Measurements from ENCODE around the gene SYT7. TPM values are rescaled to one million over a fixed set of nuclear protein-coding genes. Genes with fewer than 3 reads are reported as not detected.

Gene SYT7, protein sequence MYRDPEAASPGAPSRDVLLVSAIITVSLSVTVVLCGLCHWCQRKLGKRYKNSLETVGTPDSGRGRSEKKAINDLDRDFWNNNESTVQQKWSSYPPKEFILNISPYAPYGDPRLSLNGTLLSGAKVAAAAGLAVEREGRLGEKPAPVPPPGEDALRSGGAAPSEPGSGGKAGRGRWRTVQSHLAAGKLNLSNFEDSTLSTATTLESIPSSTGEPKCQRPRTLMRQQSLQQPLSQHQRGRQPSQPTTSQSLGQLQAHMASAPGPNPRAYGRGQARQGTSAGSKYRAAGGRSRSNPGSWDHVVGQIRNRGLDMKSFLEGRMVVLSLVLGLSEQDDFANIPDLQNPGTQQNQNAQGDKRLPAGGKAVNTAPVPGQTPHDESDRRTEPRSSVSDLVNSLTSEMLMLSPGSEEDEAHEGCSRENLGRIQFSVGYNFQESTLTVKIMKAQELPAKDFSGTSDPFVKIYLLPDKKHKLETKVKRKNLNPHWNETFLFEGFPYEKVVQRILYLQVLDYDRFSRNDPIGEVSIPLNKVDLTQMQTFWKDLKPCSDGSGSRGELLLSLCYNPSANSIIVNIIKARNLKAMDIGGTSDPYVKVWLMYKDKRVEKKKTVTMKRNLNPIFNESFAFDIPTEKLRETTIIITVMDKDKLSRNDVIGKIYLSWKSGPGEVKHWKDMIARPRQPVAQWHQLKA
- total RNA-seq: 0.74 and 1.4 TPM in 2 replicates

DNA sequence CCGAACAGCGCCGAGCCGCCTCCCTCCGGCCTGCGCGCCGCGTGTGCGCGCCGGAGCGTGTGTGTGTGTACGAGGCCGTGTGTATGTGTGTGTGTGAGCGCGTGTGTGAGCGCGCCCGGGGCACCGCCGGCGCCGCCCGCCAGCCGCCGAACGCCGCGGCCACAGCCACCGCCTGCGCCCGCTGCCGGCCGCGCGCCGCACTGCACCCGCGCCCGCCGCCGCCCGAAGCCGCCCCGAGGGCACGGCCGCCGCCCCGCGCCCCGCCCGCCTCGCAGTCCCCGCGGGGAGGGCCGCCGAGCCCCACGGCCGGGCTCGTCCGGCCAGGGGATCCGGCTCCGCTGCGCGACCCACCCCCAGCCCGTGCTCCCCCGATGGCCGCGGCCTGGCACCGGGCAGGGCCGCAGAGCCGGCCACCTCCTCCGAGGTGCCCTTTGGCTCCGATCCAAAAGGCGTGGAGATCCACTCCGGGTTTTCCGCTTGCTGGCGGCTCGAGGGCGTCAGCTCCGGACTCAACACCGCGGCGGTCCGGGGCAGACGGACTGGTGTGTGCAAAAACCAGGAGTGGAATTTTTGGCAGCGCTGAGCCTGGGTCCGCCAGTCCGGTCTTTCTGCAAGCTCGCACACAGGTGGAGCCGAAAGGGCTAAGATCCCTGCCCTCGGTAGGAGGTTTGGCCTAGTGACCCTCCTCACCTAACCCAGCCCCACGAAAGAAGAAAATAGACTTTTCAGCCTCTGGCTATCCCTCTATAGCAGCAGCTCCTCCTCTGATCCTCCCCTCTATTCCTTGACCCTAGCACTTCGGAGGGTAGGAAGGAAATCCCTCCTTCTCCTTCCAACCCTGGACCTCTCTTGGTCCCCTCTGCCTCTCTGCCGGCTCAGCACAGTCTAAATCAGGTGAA, at the start of gene SYT7:
TSS of gene SYT7 (minus strand) at position 47 of the 899 bp plus-strand sequence. CDS start 256 bp downstream, outside the sequence.

DNA sequence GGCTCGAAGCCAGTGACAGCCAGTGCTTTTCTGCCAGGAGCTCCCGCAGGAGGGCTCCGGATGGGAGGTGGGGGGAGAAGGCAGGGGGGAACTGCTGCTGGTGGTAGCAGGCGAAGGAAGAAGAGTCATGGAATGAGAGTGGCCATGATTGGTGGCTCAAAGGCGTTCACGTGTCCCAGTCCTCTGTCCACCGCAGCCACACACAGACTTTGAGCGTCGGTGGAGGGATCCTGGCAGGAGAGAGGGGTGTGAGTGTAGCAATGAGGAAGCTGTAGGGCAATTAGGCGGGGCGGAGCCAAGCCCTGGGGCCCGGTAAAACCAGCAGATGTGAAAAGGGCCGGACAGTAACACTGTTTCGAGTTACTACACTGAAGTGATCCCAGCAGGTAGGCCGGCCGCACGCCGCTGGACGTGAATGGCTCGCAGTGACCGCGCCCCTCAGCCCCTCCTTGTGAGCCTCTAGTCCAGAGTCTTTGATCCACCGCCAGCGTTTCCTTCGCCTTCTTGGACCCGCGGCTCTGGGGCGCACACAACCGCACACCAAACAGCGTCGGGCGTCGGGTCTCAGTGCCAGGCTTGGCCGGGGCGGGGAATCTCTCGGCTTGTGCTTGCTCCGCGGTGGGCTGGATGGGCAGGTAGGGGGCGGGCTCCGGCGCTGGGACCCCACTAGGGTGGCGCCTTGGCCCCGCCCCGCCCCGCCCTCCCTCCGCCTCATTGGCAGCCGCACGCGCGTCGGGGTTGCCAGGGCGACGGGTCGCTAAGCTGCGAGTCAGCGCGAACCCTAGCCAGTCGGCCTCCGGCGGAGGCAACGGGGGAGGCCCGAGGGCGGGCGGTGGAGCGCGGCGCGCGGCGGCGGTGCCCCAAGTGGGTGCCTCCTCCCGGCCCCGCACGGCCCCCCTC, 72.7 kb downstream of the SYT7 start, which contains the start of gene LRRC10B:
TSS of gene LRRC10B (plus strand) at position 788 of the 900 bp plus-strand sequence. CDS start 250 bp downstream, outside the sequence.

Other genes starting within 250 kb of the SYT7 start
- 374 and 408 TPM in 2 replicates for gene DDB1, start 248.0 kb downstream of the SYT7 start, total RNA-seq
- gene TKFC, start 247.8 kb downstream of the SYT7 start, total RNA-seq: 16.0 and 20.1 TPM in 2 replicates
- gene CYB561A3, start 219.2 kb downstream of the SYT7 start, total RNA-seq: 89.6 and 101 TPM in 2 replicates
- 14.8 and 19.7 TPM in 2 replicates for gene TMEM138, start 218.7 kb downstream of the SYT7 start, total RNA-seq
- 8.8 and 9.9 TPM in 2 replicates for gene TMEM216, start 188.5 kb downstream of the SYT7 start, total RNA-seq
- gene CPSF7, start 151.1 kb downstream of the SYT7 start, total RNA-seq: 8.1 and 10.3 TPM in 2 replicates
- gene SDHAF2, start 151.0 kb downstream of the SYT7 start, total RNA-seq: 41.0 and 47.0 TPM in 2 replicates
- gene LRRC10B, start 72.3 kb downstream of the SYT7 start, total RNA-seq: not detected in 2 replicates
- gene DAGLA, start 99.3 kb upstream of the SYT7 start, total RNA-seq: 1.3 and 1.8 TPM in 2 replicates
- under 0.01 and 0.65 TPM in 2 replicates for gene MYRF, start 171.6 kb upstream of the SYT7 start, total RNA-seq
- 174 and 185 TPM in 2 replicates for gene TMEM258, start 211.5 kb upstream of the SYT7 start, total RNA-seq
- gene FEN1, start 211.8 kb upstream of the SYT7 start, total RNA-seq: 4.4 and 6.0 TPM in 2 replicates
- 154 and 160 TPM in 2 replicates for gene FADS1, start 235.9 kb upstream of the SYT7 start, total RNA-seq
- 319 and 396 TPM in 2 replicates for gene FADS2, start 247.2 kb upstream of the SYT7 start, total RNA-seq